ENCODE results near the gene ING4.

The ING4 gene

DNA sequence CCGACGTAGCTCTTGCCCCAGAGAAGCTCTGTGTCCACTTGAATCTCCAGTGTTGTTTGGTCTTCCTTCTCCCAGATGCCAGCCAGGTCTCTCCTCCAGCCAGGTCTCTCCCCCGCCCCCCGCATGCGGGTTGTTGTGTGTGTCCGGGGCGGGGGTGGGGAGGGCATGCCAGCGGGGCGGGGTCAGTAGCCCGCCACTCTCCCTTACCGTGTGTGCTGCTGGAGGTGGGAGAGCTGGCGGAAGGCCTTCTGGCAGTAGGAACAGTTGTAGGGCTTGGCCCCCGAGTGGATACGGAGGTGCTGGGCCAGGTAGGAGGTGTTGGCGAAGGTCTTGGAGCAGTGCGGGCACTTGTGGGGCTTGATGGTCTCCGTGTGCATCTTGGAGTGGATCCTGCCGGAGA is 9.2 kb upstream of the ING4 start:
- H3K36me3 ChIP-seq (ENCODE audit: control insufficient read depth, insufficient read depth, low read length): peaks cover 46% of the 10 kb centered on the region
- TF ChIP-seq, protein P1, sequence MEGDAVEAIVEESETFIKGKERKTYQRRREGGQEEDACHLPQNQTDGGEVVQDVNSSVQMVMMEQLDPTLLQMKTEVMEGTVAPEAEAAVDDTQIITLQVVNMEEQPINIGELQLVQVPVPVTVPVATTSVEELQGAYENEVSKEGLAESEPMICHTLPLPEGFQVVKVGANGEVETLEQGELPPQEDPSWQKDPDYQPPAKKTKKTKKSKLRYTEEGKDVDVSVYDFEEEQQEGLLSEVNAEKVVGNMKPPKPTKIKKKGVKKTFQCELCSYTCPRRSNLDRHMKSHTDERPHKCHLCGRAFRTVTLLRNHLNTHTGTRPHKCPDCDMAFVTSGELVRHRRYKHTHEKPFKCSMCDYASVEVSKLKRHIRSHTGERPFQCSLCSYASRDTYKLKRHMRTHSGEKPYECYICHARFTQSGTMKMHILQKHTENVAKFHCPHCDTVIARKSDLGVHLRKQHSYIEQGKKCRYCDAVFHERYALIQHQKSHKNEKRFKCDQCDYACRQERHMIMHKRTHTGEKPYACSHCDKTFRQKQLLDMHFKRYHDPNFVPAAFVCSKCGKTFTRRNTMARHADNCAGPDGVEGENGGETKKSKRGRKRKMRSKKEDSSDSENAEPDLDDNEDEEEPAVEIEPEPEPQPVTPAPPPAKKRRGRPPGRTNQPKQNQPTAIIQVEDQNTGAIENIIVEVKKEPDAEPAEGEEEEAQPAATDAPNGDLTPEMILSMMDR (IDR thresholded peaks at IDR 0.05; ENCODE audit: insufficient read depth, low read length, poor library complexity, severe bottlenecking): no peak
- no peak overlapping the region for H3K4me3 ChIP-seq (replicated peaks; ENCODE audit: low read depth, low read length)
- no peaks in the 10 kb centered on the region for H3K27me3 ChIP-seq (replicated peaks; ENCODE audit: control insufficient read depth, insufficient read depth, low read length)
- DNase-seq (ENCODE audit: extremely low read depth, insufficient read length): no peak

DNA sequence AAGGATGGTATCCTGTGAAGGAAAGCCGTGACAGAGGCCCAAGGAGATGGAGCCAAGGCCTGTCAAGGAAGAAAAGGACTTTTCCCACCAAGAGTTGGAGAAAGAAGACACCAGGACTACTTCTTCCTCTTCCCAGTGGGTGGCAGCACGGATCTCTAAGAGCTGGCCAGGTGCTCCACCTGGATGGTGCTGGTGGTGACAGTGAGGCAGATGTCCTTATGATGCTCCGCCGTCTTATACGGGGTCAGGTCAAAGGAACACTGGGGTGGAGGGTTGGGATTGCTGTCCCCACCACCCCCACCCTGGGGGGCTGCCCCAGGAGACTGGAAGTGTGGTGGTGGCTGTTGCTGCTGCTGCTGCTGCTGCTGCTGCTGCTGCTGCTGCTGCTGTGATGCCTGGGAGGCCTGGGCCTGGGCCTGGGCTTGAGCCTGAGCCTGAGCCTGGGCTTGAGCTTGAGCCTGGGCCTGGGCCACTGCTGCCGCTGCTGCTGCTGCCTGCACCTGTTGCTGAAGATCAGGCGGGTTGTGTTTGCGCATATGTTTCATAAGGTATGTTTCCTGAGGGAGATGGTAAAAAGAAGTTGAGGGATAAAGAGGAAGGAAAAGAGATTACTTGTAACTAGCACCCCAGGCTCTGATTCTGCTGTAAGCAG is 4.8 kb upstream of the ING4 start:
- Histone ChIP-seq H3K4me3 (replicated peaks; ENCODE audit: low read depth, low read length) (no peak overlapping the region), H3K27me3 (replicated peaks; ENCODE audit: control insufficient read depth, insufficient read depth, low read length) (no peaks in the 10 kb centered on the region), H3K36me3 (ENCODE audit: control insufficient read depth, insufficient read depth, low read length) (peaks cover 33% of the 10 kb centered on the region)
- DNase-seq (ENCODE audit: extremely low read depth, insufficient read length): no peak
- TF ChIP-seq, protein P1 (IDR thresholded peaks at IDR 0.05; ENCODE audit: insufficient read depth, low read length, poor library complexity, severe bottlenecking): peak; percentile 26

DNA sequence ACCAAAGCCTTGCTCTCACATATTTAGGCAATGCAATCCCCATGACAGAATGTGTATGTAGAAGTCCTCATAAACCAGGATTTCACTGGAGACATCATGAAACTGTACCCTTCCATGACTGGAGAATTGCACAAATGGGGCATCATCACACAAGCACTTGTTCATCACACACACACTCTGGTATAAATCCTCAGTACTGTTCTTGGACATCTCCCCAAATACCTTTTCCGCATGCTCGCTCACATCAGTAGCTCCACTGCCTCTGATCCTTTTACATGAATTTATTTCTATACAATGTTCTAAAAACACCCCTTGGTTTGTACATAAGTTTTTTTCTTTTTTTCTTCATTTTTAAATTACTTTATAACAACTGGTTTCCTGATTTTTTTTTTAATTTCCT is 3.3 kb upstream of the ING4 start:
- TF ChIP-seq, protein P1 (IDR thresholded peaks at IDR 0.05; ENCODE audit: insufficient read depth, low read length, poor library complexity, severe bottlenecking): no peak

GRCh38 chr12:6664902-6665301 is 2.0 kb upstream of the ING4 start:
- H3K27me3 ChIP-seq (replicated peaks; ENCODE audit: control insufficient read depth, insufficient read depth, low read length): no peaks in the 10 kb centered on the region
- DNase-seq (ENCODE audit: extremely low read depth, insufficient read length): no peak
- TF ChIP-seq, protein P1 (IDR thresholded peaks at IDR 0.05; ENCODE audit: insufficient read depth, low read length, poor library complexity, severe bottlenecking): no peak

More for the DNA sequence above, 3.3 kb upstream of the ING4 start:
- DNase-seq (ENCODE audit: extremely low read depth, insufficient read length): no peak
- Histone ChIP-seq H3K27me3 (replicated peaks; ENCODE audit: control insufficient read depth, insufficient read depth, low read length) (no peaks in the 10 kb centered on the region), H3K36me3 (ENCODE audit: control insufficient read depth, insufficient read depth, low read length) (peaks cover 21% of the 10 kb centered on the region), H3K4me3 (replicated peaks; ENCODE audit: low read depth, low read length) (no peak overlapping the region)

DNA sequence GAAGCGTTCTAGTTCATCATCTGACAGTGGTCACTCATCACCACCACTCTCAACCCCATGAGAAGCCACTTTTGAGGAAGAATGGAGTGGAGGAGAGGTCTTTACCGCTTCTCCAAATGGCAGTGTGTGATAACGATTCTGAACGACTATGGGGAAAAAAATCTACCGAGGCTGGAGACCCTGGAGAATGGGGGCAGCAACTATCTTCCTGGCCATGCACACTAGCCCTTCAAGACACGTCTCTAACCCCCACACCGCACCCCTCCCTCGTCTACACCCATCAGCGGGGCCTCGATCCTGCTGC is 365 bp downstream of the ING4 start:
- peaks cover 4% of the 10 kb centered on the region for H3K36me3 ChIP-seq (ENCODE audit: control insufficient read depth, insufficient read depth, low read length)
- DNase-seq (ENCODE audit: extremely low read depth, insufficient read length): no peak
- no peaks in the 10 kb centered on the region for H3K27me3 ChIP-seq (replicated peaks; ENCODE audit: control insufficient read depth, insufficient read depth, low read length)
- TF ChIP-seq, protein P1 (IDR thresholded peaks at IDR 0.05; ENCODE audit: insufficient read depth, low read length, poor library complexity, severe bottlenecking): no peak
- H3K4me3 ChIP-seq (replicated peaks; ENCODE audit: low read depth, low read length): peak overlapping the region; percentile 89

More at GRCh38 chr12:6664902-6665301, 2.0 kb upstream of the ING4 start:
- Histone ChIP-seq H3K4me3 (replicated peaks; ENCODE audit: low read depth, low read length) (no peak overlapping the region), H3K36me3 (ENCODE audit: control insufficient read depth, insufficient read depth, low read length) (peaks cover 14% of the 10 kb centered on the region)

GRCh38 chr12:6653987-6654386 is 8.9 kb downstream of the ING4 start:
- no peak for DNase-seq (ENCODE audit: extremely low read depth, insufficient read length)
- no peak overlapping the region for H3K4me3 ChIP-seq (replicated peaks; ENCODE audit: low read depth, low read length)
- no peaks in the 10 kb centered on the region for H3K27me3 ChIP-seq (replicated peaks; ENCODE audit: control insufficient read depth, insufficient read depth, low read length)
- TF ChIP-seq, protein P1 (IDR thresholded peaks at IDR 0.05; ENCODE audit: insufficient read depth, low read length, poor library complexity, severe bottlenecking): no peak
- peaks cover 16% of the 10 kb centered on the region for H3K36me3 ChIP-seq (ENCODE audit: control insufficient read depth, insufficient read depth, low read length)
